Stimulated activated CD8-positive, alpha-beta memory T cell treated with anti-CD3 and anti-CD28 coated beads, Interleukin-12 subunit alpha, Interleukin-12 subunit beta, amount 100 ng/mL, for 1 hour (primary cell): ENCODE data around the gene TBC1D22A.

ENCODE experiments used
- DNase-seq: peaks from one replicate; pipeline ENCODE4 v3.0.0-alpha.2; 2020; ENCODE audit warnings: low read depth

The TBC1D22A gene

GRCh38 chr22:47013861-47014635 is 251.6 kb downstream of the TBC1D22A start:
- DNase-seq, result no peak

- DNase-seq, result no peak
Observed at GRCh38 chr22:47014636-47015345, 252.3 kb downstream of the TBC1D22A start.

- no peak for DNase-seq
Observed at GRCh38 chr22:47015589-47016178, 253.2 kb downstream of the TBC1D22A start.

- no peak for DNase-seq
Observed at GRCh38 chr22:47016631-47017030, 254.2 kb downstream of the TBC1D22A start.

GRCh38 chr22:47017245-47017644 is 254.8 kb downstream of the TBC1D22A start:
- DNase-seq, result no peak

GRCh38 chr22:47018010-47018910 is 255.8 kb downstream of the TBC1D22A start:
- DNase-seq, result no peak

- DNase-seq, result no peak
Observed at GRCh38 chr22:47019012-47019790, 256.8 kb downstream of the TBC1D22A start.

GRCh38 chr22:47020166-47020565 is 257.7 kb downstream of the TBC1D22A start:
- DNase-seq, result no peak

- no peak for DNase-seq
Observed at GRCh38 chr22:47021371-47022074, 259.1 kb downstream of the TBC1D22A start.

GRCh38 chr22:47022075-47022473 is 259.6 kb downstream of the TBC1D22A start:
- DNase-seq, result no peak

- DNase-seq, result no peak
Observed at GRCh38 chr22:47022475-47022874, 260.0 kb downstream of the TBC1D22A start.

GRCh38 chr22:47023871-47024270 is 261.4 kb downstream of the TBC1D22A start:
- DNase-seq, result no peak

- DNase-seq, result no peak
Observed at GRCh38 chr22:47027766-47028165, 265.3 kb downstream of the TBC1D22A start.

- no peak for DNase-seq
Observed at GRCh38 chr22:47029244-47030074, 267.0 kb downstream of the TBC1D22A start.

GRCh38 chr22:47030143-47030661 is 267.8 kb downstream of the TBC1D22A start:
- DNase-seq, result no peak

- DNase-seq, result no peak
Observed at GRCh38 chr22:47030881-47031627, 268.6 kb downstream of the TBC1D22A start.

GRCh38 chr22:47031628-47031915 is 269.1 kb downstream of the TBC1D22A start:
- no peak for DNase-seq

- no peak for DNase-seq
Observed at GRCh38 chr22:47032091-47032943, 269.9 kb downstream of the TBC1D22A start.
